Central memory CD4-positive, alpha-beta T cell (primary cell): ENCODE measurements around the gene RHEX.

Source experiments
- DNase-seq: peaks from one replicate; pipeline ENCODE4 v3.0.0; 2022

The RHEX gene

DNA sequence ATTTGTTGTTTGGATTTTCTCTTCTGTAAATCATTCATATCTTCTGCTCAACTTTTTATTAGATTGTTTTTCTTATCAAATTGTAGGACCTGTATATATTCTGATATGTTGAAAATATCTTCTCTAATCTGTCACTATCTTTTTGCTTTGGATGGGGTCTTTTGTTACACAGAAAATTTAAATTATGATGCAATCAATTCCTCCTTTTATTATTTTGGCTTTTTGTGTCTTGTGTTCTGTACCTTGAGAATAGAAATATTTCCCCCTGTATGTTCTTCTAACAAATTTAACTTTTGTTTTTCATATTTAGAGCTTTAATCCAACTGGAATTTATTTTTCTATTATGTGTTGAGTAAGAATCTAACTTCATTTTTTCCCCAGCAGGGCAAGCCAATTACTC is 67.4 kb downstream of the RHEX start:
- DNase-seq, result no peak

GRCh38 chr1:206121269-206121668 is 68.3 kb downstream of the RHEX start:
- no peak for DNase-seq

GRCh38 chr1:206122686-206123085 is 69.7 kb downstream of the RHEX start:
- DNase-seq, result no peak

- no peak for DNase-seq
These were observed 72.4 kb downstream of the RHEX start for GRCh38 chr1:206125346-206125745.

DNA sequence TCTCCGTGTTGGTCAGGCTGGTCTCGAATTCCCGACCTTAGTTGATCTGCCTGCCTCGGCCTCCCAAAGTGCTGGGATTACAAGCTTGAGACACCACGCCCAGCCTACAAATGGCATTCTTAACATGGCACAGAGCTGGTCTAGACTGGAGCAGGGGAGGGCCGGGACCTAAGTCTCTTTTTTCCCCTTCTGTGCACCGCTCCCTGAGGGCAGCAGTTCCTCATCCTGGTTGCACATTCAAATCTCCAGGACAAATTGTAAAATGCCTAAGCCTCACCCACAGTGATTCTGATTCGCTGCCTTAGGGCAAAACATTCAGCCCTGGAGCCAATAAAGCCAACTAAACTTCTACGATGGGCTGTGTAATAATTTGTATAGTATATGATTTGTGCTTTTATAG is 74.4 kb downstream of the RHEX start:
- DNase-seq, result no peak

- no peak for DNase-seq
These were observed 75.2 kb downstream of the RHEX start for GRCh38 chr1:206128196-206128595.

DNA sequence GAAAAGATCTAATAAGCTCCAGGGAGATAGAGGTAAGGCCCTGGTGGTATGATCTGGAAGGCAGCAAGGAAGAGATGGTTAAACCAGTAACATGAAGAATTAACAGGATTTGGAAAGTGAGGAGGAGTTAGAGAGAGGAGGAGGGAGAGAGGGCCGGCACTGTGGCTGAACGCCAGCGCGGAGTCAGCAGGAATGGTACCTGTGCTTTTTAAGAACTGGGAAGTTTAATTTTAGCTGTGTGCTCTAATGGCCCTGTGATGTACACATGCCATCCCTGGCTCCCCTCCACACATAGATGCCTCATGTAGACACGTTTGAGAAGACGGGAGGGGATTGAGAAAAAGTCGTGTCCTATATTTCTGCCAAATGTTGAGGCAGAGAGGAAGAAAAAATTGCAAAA is 78.1 kb downstream of the RHEX start:
- DNase-seq, result no peak

GRCh38 chr1:206133751-206134415 is 80.9 kb downstream of the RHEX start:
- DNase-seq, result no peak

- DNase-seq, result no peak
These were observed 82.3 kb downstream of the RHEX start for GRCh38 chr1:206135248-206135647.

DNA sequence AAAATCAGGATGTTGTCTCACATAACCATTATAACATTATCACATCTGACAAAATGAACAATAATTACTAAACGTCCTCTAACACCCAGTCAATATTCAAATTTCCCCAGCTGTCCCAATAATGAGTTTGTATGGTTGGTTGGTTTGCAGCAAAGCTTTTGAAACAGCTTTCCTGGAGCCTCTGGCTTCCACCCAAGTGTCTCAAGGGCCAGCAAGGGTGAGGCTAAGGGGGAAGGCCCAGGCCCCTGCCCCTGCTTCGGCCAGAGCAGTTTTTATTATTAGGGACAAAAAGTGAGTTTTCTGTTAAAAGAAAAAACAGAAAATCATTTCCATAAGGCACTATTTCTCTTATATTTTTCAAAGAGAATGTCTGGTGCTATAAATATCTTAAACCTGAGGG is 83.3 kb downstream of the RHEX start:
- no peak for DNase-seq

DNA sequence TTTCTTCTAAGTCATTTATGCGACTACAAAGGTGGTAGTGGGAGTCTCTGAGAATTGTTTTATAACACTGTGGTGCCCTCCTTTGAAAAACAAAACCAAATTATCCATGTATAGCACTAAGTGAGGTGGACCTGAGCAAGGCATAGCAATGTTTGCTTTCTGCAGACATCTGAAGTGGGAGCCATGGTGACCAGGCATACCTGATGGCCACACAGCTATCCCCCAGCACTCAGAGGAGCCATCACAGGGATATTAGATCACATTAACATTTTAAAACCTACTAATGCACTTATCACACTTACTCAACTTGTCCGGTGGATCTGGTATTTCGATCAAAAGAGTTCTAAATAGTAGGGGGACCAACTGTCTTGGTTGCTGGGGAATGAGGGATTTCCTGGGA is 89.0 kb downstream of the RHEX start:
- no peak for DNase-seq

- DNase-seq, result no peak
These were observed 89.8 kb downstream of the RHEX start for GRCh38 chr1:206142770-206143169.

DNA sequence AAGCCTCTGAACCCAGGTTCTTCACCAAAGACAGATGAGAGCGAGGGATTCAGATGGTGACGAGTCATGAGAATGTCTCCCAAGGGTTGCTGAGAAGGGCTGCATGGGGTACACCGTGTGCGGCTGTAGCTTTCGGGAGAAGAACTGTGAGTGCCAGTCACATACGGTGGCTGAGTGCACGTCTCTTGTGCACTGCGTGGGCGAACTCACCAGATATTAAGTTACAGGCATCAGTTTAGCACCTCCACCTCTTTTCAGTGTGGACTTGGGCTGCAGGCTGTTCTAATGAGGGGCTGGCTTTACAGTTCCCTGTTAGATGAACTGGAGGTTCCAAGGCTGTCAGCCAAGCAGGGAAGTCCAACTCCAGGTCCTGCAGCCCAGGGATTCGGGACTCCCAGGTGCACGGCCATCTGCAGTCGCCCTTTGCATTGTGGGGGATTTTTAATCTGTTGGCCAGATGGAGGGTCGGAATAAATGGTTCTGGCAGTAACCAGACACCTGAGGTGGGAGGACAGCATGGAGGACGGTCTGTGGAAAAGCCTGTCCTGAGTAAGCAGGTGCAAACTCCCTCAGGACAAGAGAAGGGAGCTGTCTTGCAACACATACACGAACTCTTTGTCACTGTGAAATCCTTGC is 90.7 kb downstream of the RHEX start:
- DNase-seq, result no peak

GRCh38 chr1:206144605-206145004 is 91.6 kb downstream of the RHEX start:
- no peak for DNase-seq

GRCh38 chr1:206145771-206146290 is 92.9 kb downstream of the RHEX start:
- DNase-seq, result no peak
